Cortex of kidney (tissue), 1 donor: ENCODE data around the gene C2CD4C.
"Not testable (repeated sequence)": the region's sequence is repeated elsewhere in the genome, so short reads cannot be mapped to it uniquely, and the experiment has no call there.

Experiments used
- DNase-seq: peaks from one replicate; lab custom pipeline; 2025; lab: John Stamatoyannopoulos, UW

Gene C2CD4C

GRCh38 chr19:366205-366783, 42.7 kb downstream of the C2CD4C start:
- DNase-seq = no peak

DNA sequence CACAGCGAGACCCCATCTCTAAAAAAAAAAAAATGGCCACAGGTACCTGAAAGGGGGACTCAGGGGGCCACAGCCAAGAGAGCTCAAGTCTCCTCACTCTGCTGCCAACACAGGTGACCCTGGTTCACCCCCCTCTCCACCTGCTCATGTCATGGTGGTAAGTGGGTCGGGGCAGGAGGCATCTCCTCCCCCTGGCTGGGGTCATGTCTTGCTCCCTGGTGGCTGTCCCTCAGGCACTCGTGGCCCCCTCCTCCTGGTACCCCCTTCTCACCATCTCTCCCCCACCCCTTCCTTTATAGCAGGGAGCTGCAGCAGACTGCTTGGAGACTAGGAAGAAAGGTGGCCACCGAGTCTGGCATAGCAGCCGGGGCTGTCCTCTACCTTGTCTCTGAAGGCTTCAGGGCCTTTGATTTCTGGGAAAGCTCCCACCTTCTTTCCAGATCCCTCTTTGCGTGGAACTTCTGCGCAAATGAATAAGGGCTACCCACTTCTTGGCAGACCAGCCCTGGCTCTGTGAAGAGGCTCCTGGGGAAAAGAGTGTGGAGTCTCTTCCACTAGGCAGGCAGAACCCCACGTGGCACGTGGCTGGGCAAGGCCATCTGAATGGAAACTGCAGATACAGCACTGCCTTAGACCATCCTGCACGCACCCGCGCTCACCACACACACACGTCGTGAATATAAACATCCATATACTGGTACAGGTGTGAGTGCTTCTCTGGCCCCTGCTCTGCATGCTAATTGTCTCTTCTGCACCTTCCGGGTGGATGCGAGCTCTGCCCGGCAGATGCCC, 44.3 kb downstream of the C2CD4C start:
- no peak for DNase-seq

GRCh38 chr19:362683-363082, 46.3 kb downstream of the C2CD4C start:
- no peak for DNase-seq

- no peak for DNase-seq
These were observed 46.8 kb downstream of the C2CD4C start for GRCh38 chr19:362154-362553.

DNA sequence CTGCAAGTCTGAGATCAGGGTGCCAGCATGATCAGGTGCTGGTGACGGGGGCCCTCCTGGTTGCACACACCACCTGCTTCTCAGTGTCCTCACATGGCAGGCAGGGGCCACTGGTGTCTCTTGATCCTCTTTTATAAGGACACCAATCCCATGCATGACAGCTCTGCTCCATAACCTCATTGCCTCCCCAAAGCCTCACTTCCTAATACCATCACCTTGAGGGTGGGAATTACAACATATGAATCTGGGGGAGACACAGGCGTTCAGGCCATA, 49.4 kb downstream of the C2CD4C start:
- no peak for DNase-seq

- DNase-seq = not testable (repeated sequence)
These were observed 53.4 kb downstream of the C2CD4C start for GRCh38 chr19:355536-355935.
